H9 (cell line): ENCODE data around the gene RPRD1B. TPM values are rescaled to one million over a fixed set of nuclear protein-coding genes. Genes with fewer than 3 reads are reported as not detected.

Source experiments
- DNase-seq: peaks from one replicate; pipeline ENCODE4 v3.0.0-alpha.2; 2017
- H2AFZ ChIP-seq: one replicate; pipeline ENCODE4 v1.6.1; 2013; ENCODE audit warnings: mild to moderate bottlenecking, low read length, control low read depth, moderate library complexity
- H2AK5ac ChIP-seq: 2 replicates; pipeline ENCODE4 v1.6.1; 2013; ENCODE audit warnings: low read length, control low read depth, mixed read lengths; ENCODE audit not compliant: insufficient read length
- H2BK120ac ChIP-seq: one replicate; pipeline ENCODE4 v1.6.1; 2013; ENCODE audit warnings: low read depth, mild to moderate bottlenecking, low read length, control low read depth, inconsistent platforms; ENCODE audit not compliant: poor library complexity, severe bottlenecking
- H2BK12ac ChIP-seq: 2 replicates; pipeline ENCODE4 v1.6.1; 2013; ENCODE audit warnings: low read length, control low read depth, mixed read lengths, low read depth; ENCODE audit not compliant: insufficient read length
- H2BK15ac ChIP-seq: 2 replicates; pipeline ENCODE4 v1.6.1; 2013; ENCODE audit warnings: low read depth, low read length, control low read depth
- H2BK20ac ChIP-seq: one replicate; pipeline ENCODE4 v1.6.1; 2013; ENCODE audit warnings: low read depth, mild to moderate bottlenecking, low read length, control low read depth, inconsistent platforms; ENCODE audit not compliant: poor library complexity, severe bottlenecking
- H2BK5ac ChIP-seq: 2 replicates; pipeline ENCODE4 v1.6.1; 2013; ENCODE audit warnings: low read length, control low read depth, mixed read lengths; ENCODE audit not compliant: insufficient read length
- H3K14ac ChIP-seq: 2 replicates; pipeline ENCODE4 v1.6.1; 2013; ENCODE audit warnings: low read length, control low read depth; ENCODE audit not compliant: insufficient read depth
- H3K18ac ChIP-seq: 2 replicates; pipeline ENCODE4 v1.6.1; 2013; ENCODE audit warnings: low read depth, mild to moderate bottlenecking, mixed read lengths, low read length, control low read depth; ENCODE audit not compliant: insufficient read length
- H3K23ac ChIP-seq: 2 replicates; pipeline ENCODE4 v1.6.1; 2013; ENCODE audit warnings: low read length, control low read depth, mixed read lengths, low read depth; ENCODE audit not compliant: insufficient read length
- H3K23me2 ChIP-seq: 2 replicates; pipeline ENCODE4 v1.6.1; 2013; ENCODE audit warnings: low read depth, mild to moderate bottlenecking, mixed read lengths, low read length, control low read depth; ENCODE audit not compliant: insufficient read length, poor library complexity, severe bottlenecking
- H3K27ac ChIP-seq: 2 replicates; pipeline ENCODE4 v1.5.1; 2013; ENCODE audit warnings: low read length, control low read depth, mixed read lengths, low read depth; ENCODE audit not compliant: insufficient read length
- H3K27me3 ChIP-seq: 2 replicates; pipeline ENCODE4 v1.6.1; 2013; ENCODE audit warnings: low read length, control low read depth, inconsistent platforms; ENCODE audit not compliant: insufficient read depth
- H3K4ac ChIP-seq: 2 replicates; pipeline ENCODE4 v1.6.1; 2013; ENCODE audit warnings: low read depth, mild to moderate bottlenecking, control low read depth, inconsistent platforms, low read length, moderate library complexity
- H3K4me1 ChIP-seq: 2 replicates; pipeline ENCODE4 v1.6.1; 2013; ENCODE audit warnings: low read length, control low read depth, inconsistent platforms; ENCODE audit not compliant: insufficient read depth
- H3K4me2 ChIP-seq: 2 replicates; pipeline ENCODE4 v1.6.1; 2013; ENCODE audit warnings: low read length, control low read depth, mixed read lengths; ENCODE audit not compliant: insufficient read length, insufficient read depth
- H3K56ac ChIP-seq: 2 replicates; pipeline ENCODE4 v1.6.1; 2013; ENCODE audit warnings: low read depth, mild to moderate bottlenecking, mixed read lengths, low read length, control low read depth; ENCODE audit not compliant: insufficient read length
- H3K79me1 ChIP-seq: 2 replicates; pipeline ENCODE4 v1.6.1; 2013; ENCODE audit warnings: low read depth, mild to moderate bottlenecking, moderate library complexity, low read length, control low read depth, inconsistent platforms; ENCODE audit not compliant: insufficient read depth, poor library complexity, severe bottlenecking
- H3K79me2 ChIP-seq: 2 replicates; pipeline ENCODE4 v1.6.1; 2013; ENCODE audit warnings: low read length, control low read depth, inconsistent platforms; ENCODE audit not compliant: insufficient read depth
- H3K9ac ChIP-seq: 2 replicates; pipeline ENCODE4 v1.6.1; 2013; ENCODE audit warnings: low read length, control low read depth, mixed read lengths; ENCODE audit not compliant: insufficient read length; ENCODE audit errors: extremely low read depth
- H3K9me3 ChIP-seq: one replicate; pipeline ENCODE4 v1.6.1; 2013; ENCODE audit warnings: low read depth, low read length, inconsistent platforms; ENCODE audit not compliant: control insufficient read depth
- H3T11ph ChIP-seq: one replicate; pipeline ENCODE4 v1.6.1; 2013; ENCODE audit warnings: mild to moderate bottlenecking, low read length, control low read depth, inconsistent platforms
- H4K20me1 ChIP-seq: one replicate; pipeline ENCODE4 v1.6.1; 2013; ENCODE audit not compliant: control insufficient read depth, insufficient read length, insufficient read depth
- H4K5ac ChIP-seq: 2 replicates; pipeline ENCODE4 v1.6.1; 2013; ENCODE audit warnings: low read depth, mild to moderate bottlenecking, mixed read lengths, low read length, control low read depth; ENCODE audit not compliant: insufficient read length
- H4K8ac ChIP-seq: replicated peaks from 2 replicates; pipeline ENCODE4 v1.6.1; 2013; ENCODE audit warnings: low read length, control low read depth, mixed read lengths, low read depth; ENCODE audit not compliant: insufficient read length
- H4K91ac ChIP-seq: 2 replicates; pipeline ENCODE4 v1.6.1; 2013; ENCODE audit warnings: low read depth, mild to moderate bottlenecking, moderate library complexity, mixed read lengths, low read length, control low read depth; ENCODE audit not compliant: insufficient read length
- H3K27ac Mint-ChIP-seq, 3 experiments: 2 replicates in 2 of 3; 3 replicates in 1 of 3; pipeline ENCODE4 v1.8.0; 2020 to 2021; ENCODE audit warnings: mixed read lengths in 3 of 3, mild to moderate bottlenecking in 1 of 3, moderate library complexity in 1 of 3
- H3K27me3 Mint-ChIP-seq: 2 replicates; pipeline ENCODE4 v1.8.0; 2021; ENCODE audit warnings: low read depth, mild to moderate bottlenecking, moderate library complexity, mixed read lengths
- H3K36me3 Mint-ChIP-seq, 3 experiments: 2 replicates in 2 of 3; 3 replicates in 1 of 3; pipeline ENCODE4 v1.8.0; 2020 to 2021; ENCODE audit warnings: low read depth in 3 of 3, mixed read lengths in 3 of 3; ENCODE audit not compliant: insufficient read depth in 1 of 3
- H3K4me1 Mint-ChIP-seq, 2 experiments: 2 replicates each; pipeline ENCODE4 v1.8.0; 2020; ENCODE audit warnings: mixed read lengths in 2 of 2
- H3K4me3 Mint-ChIP-seq, 2 experiments: 2 replicates in 1 of 2; 3 replicates in 1 of 2; pipeline ENCODE4 v1.8.0; 2020 to 2021; ENCODE audit warnings: mild to moderate bottlenecking in 2 of 2, mixed read lengths in 2 of 2, moderate library complexity in 1 of 2
- H3K9me3 Mint-ChIP-seq, 2 experiments: 2 replicates in 1 of 2; 3 replicates in 1 of 2; pipeline ENCODE4 v1.8.0; 2020; ENCODE audit warnings: mild to moderate bottlenecking in 2 of 2, mixed read lengths in 2 of 2, moderate library complexity in 1 of 2
- WGBS: extraction: QIAGEN DNeasy Blood & Tissue Kit; methylation state at CpG from one replicate; pipeline ENCODE4 v1.1.7; 2013; ENCODE audit warnings: missing lambda C conversion rate, low lambda C conversion rate, mixed read lengths; ENCODE audit not compliant: insufficient read length; ENCODE audit errors: extremely low coverage; 5-methylcytosine and 5-hydroxymethylcytosine counted together
- total RNA-seq: library from RNA; stranded (reverse); gene quantifications from 2 replicates; pipeline ENCODE4 v1.2.1, GENCODE V29; 2021
- TF ChIP-seq, protein P1 (sequence below): fragments of 200-600 bp; sonication (generic); conservative IDR thresholded peaks from 3 replicates; pipeline ENCODE4 v1.8.0; 2021; ENCODE audit warnings: antibody characterized with exemption, mild to moderate bottlenecking

RPRD1B gene
- total RNA-seq, 1 experiment from 2014 or later, result 34.3 TPM

DNA sequence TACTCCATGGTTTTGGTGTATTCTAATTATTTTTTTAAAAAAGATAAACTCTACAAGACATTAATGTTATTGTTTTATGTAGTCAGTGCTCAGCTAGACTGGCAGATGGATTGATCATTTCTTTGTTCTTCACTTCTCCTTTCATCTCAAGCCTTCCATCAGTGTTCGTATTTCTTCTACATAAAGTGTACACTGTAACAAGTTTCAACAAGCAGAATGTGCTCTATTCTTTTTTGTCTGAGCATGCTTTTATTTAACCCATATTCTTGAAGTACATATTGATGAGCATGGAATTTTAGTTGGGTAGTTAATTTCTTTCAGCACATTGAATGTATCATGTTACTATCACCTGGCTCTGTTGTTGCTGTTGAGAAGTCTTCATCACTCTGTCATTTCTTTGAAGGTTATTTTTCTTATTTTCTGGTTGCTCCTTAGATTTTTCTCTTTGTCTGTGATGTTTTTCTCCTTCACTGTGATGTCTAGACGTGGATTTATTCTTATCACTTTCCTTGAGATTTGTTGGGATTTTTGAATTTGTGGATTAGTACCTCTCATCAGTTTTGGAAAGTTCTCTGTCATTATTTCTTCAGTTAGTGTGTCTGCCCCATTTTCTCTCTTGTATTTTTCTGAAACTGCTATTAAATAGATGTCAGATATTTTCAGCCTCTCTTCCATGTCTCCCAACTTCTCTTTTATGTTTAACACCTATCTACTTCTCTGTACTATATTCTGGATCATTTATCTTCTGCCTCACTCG, 83.0 kb downstream of the RPRD1B start:
- H3K23ac ChIP-seq, result no peak overlapping the region
- no peaks in the 10 kb centered on the region for H3K79me2 ChIP-seq
- no peak overlapping the region for H3K4ac ChIP-seq
- no peaks in the 10 kb centered on the region for H3K27me3 ChIP-seq
- no peak overlapping the region for H3K14ac ChIP-seq
- H3K36me3 Mint-ChIP-seq, result no peaks in the 10 kb centered on the region
- H3K18ac ChIP-seq, result no peak overlapping the region
- no peak overlapping the region for H2BK20ac ChIP-seq
- no peaks in the 10 kb centered on the region for H3K9me3 ChIP-seq
- H3K9me3 Mint-ChIP-seq, result no peaks in the 10 kb centered on the region
- DNase-seq, result no peak
- no peak overlapping the region for H3K4me2 ChIP-seq
- no peaks in the 10 kb centered on the region for H3K23me2 ChIP-seq
- no peak overlapping the region for H3K4me3 Mint-ChIP-seq
- H3K27me3 Mint-ChIP-seq, result no peaks in the 10 kb centered on the region
- H3K9ac ChIP-seq, result no peak overlapping the region
- H4K5ac ChIP-seq, result no peak overlapping the region
- no peak overlapping the region for H3K27ac Mint-ChIP-seq
- no CpG with 5 or more reads among the region's 3 CpGs for WGBS
- no peak overlapping the region for H3K27ac ChIP-seq
- H2BK15ac ChIP-seq, result no peak overlapping the region
- H4K91ac ChIP-seq, result no peak overlapping the region
- no peaks in the 10 kb centered on the region for H4K20me1 ChIP-seq
- no peaks in the 10 kb centered on the region for H3K79me1 ChIP-seq
- no peaks in the 10 kb centered on the region for H3K4me1 ChIP-seq
- no peak overlapping the region for H4K8ac ChIP-seq
- H2BK120ac ChIP-seq, result no peak overlapping the region
- TF ChIP-seq, protein P1, sequence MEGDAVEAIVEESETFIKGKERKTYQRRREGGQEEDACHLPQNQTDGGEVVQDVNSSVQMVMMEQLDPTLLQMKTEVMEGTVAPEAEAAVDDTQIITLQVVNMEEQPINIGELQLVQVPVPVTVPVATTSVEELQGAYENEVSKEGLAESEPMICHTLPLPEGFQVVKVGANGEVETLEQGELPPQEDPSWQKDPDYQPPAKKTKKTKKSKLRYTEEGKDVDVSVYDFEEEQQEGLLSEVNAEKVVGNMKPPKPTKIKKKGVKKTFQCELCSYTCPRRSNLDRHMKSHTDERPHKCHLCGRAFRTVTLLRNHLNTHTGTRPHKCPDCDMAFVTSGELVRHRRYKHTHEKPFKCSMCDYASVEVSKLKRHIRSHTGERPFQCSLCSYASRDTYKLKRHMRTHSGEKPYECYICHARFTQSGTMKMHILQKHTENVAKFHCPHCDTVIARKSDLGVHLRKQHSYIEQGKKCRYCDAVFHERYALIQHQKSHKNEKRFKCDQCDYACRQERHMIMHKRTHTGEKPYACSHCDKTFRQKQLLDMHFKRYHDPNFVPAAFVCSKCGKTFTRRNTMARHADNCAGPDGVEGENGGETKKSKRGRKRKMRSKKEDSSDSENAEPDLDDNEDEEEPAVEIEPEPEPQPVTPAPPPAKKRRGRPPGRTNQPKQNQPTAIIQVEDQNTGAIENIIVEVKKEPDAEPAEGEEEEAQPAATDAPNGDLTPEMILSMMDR, result no peak
- no peak overlapping the region for H3T11ph ChIP-seq
- no peak overlapping the region for H2BK5ac ChIP-seq
- H2BK12ac ChIP-seq, result no peak overlapping the region
- no peak overlapping the region for H2AFZ ChIP-seq
- H3K4me1 Mint-ChIP-seq, result peaks cover 4 to 7% of the 10 kb centered on the region in 2 experiments
- H3K56ac ChIP-seq, result no peak overlapping the region
- no peak overlapping the region for H2AK5ac ChIP-seq
